K562 (cell line): ENCODE measurements around the gene ZNF33A. TPM values are rescaled to one million over a fixed set of nuclear protein-coding genes. Genes with fewer than 3 reads are reported as not detected.

Source experiments
- GTF2F1 ChIP-seq: IDR thresholded peaks from 2 replicates; pipeline ENCODE4 v1.6.1; 2011; ENCODE audit warnings: low read depth, low read length, improper control_type of control experiment
- HLTF ChIP-seq: fragments of 450-650 bp; IDR thresholded peaks from 2 replicates; pipeline ENCODE4 v1.6.1; 2016
- HNRNPK ChIP-seq: fragments of 200-400 bp; formaldehyde crosslinking; IDR thresholded peaks from one replicate; pipeline ENCODE4 v1.6.1; 2018; ENCODE audit warnings: mild to moderate bottlenecking, low read depth, low read length; ENCODE audit not compliant: poor library complexity, severe bottlenecking
- KLF13 ChIP-seq: fragments of 450-650 bp; IDR thresholded peaks from 2 replicates; pipeline ENCODE4 v1.6.1; 2016; ENCODE audit warnings: missing genetic modification characterization, low read depth, mild to moderate bottlenecking, missing compliant biosample characterization, moderate library complexity, borderline replicate concordance
- KLF16 ChIP-seq: IDR thresholded peaks from 2 replicates; pipeline ENCODE4 v1.6.1; 2016; ENCODE audit warnings: antibody characterized with exemption
- NRF1 ChIP-seq, 2 experiments: fragments of 450-650 bp; IDR thresholded peaks in 1 of 2; conservative IDR thresholded peaks in 1 of 2; 2 replicates each; pipeline ENCODE4 v1.6.1; 2014; ENCODE audit warnings: mild to moderate bottlenecking in 2 of 2
- RB1 ChIP-seq: fragments of 450-650 bp; IDR thresholded peaks from 2 replicates; pipeline ENCODE4 v1.6.1; 2017; ENCODE audit warnings: low read depth, mild to moderate bottlenecking
- ZFX ChIP-seq: sonication (generic); formaldehyde crosslinking; IDR thresholded peaks from 2 replicates; pipeline ENCODE4 v1.8.0; 2022; ENCODE audit warnings: mild to moderate bottlenecking, missing genetic modification reagents, moderate library complexity
- ZNF143 ChIP-seq: sonication (generic); formaldehyde crosslinking; IDR thresholded peaks from 2 replicates; pipeline ENCODE4 v1.9.0; 2022; ENCODE audit warnings: mild to moderate bottlenecking, missing genetic modification reagents
- ZNF316 ChIP-seq: fragments of 450-650 bp; IDR thresholded peaks from 2 replicates; pipeline ENCODE4 v1.6.1; 2016
- polyA plus RNA-seq, 8 experiments: library from polyadenylated mRNA; depleted of rRNA in 4 of 8; stranded (reverse) in 5 of 8; unstranded in 3 of 8; fragments of >200 nt; fragmentation: Nextera tagmentation in 2 of 8; fragmentation: Illumina TruSeq in 1 of 8; extraction: Ambion mirVana in 2 of 8; extraction: Trizol in 1 of 8; gene quantifications; 2 replicates each; pipeline versions ENCODE4 v1.2.1 to v1.2.3, GENCODE V29; 2011 to 2014; ENCODE audit warnings: inconsistent platforms in 1 of 8, missing spikeins in 1 of 8
- total RNA-seq, 7 experiments: library from RNA; depleted of rRNA in 6 of 7; stranded (reverse); fragments of >200 nt in 6 of 7; fragmentation: Illumina TruSeq in 2 of 7; extraction: Trizol in 2 of 7; gene quantifications; 2 replicates each; pipeline versions ENCODE4 v1.2.1 to v1.2.3, GENCODE V29; 2011 to 2021; ENCODE audit warnings: low replicate concordance in 1 of 7
- TF ChIP-seq, protein P1 (sequence below), 2 experiments: fragments of 450-650 bp; IDR thresholded peaks; 2 replicates each; pipeline ENCODE4 v1.6.1; 2018; ENCODE audit warnings: mild to moderate bottlenecking in 2 of 2, low read depth in 1 of 2; ENCODE audit not compliant: partially characterized antibody in 2 of 2
- TF ChIP-seq, protein P2 (sequence below): fragments of 250-450 bp; sonication (Bioruptor Pico); IDR thresholded peaks from 2 replicates; pipeline ENCODE4 v1.5.0; 2020; ENCODE audit warnings: mild to moderate bottlenecking, borderline replicate concordance
- TF ChIP-seq, protein P3 (sequence below), 2 experiments: fragments of 450-650 bp; formaldehyde crosslinking in 1 of 2; IDR thresholded peaks; 2 replicates each; pipeline versions ENCODE4 v1.4.0 to v1.6.1; 2014 to 2020; ENCODE audit warnings: mild to moderate bottlenecking in 2 of 2, borderline replicate concordance in 1 of 2, low read depth in 1 of 2

ZNF33A gene
- total and polyA plus RNA-seq, 9 of the 15 experiments (the other 6 are each of a cell fraction or from before 2014, with no cell fraction given) = 8.1 to 27.5 (median 16.4) TPM

DNA sequence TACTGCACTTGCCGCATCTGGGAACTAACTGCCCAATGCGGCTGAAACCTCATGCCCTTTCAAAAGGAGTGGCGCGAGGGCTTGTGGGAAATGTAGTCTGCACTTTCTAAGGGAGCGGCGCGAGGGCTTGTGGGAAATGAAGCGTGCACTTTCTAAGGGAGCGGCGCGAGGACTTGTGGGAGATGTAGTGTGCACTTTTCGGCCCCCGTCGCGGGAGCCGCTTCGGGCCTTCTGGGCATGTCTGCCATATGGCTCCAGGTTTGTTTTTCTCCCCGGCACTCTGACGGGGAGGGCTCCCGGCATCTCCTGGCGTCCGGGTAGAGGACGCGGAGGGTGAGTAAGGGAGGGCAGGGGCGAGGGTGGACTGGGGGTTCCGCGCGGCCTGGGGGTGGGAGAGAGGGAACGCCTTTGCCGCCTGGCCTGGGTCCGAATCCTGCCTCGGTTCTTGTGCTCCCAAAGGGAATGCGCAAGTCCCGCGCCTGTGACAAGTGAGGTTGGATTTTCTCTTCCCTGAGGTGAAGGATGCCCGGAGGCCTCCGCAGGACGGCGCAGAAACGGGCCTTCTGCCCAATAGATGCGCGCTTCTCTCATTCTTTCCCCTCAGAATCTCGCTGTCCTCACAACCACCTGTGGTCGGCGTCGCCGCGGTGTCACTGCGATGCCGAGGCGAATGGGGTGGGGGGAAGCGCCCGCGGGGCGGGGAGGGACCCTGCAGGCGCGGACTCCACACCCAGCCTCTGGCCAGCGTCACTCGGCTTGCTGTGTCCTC, 83.9 kb downstream of the ZNF33A start, which contains the start of gene ZNF37A (continued):
- TF ChIP-seq, protein P1, sequence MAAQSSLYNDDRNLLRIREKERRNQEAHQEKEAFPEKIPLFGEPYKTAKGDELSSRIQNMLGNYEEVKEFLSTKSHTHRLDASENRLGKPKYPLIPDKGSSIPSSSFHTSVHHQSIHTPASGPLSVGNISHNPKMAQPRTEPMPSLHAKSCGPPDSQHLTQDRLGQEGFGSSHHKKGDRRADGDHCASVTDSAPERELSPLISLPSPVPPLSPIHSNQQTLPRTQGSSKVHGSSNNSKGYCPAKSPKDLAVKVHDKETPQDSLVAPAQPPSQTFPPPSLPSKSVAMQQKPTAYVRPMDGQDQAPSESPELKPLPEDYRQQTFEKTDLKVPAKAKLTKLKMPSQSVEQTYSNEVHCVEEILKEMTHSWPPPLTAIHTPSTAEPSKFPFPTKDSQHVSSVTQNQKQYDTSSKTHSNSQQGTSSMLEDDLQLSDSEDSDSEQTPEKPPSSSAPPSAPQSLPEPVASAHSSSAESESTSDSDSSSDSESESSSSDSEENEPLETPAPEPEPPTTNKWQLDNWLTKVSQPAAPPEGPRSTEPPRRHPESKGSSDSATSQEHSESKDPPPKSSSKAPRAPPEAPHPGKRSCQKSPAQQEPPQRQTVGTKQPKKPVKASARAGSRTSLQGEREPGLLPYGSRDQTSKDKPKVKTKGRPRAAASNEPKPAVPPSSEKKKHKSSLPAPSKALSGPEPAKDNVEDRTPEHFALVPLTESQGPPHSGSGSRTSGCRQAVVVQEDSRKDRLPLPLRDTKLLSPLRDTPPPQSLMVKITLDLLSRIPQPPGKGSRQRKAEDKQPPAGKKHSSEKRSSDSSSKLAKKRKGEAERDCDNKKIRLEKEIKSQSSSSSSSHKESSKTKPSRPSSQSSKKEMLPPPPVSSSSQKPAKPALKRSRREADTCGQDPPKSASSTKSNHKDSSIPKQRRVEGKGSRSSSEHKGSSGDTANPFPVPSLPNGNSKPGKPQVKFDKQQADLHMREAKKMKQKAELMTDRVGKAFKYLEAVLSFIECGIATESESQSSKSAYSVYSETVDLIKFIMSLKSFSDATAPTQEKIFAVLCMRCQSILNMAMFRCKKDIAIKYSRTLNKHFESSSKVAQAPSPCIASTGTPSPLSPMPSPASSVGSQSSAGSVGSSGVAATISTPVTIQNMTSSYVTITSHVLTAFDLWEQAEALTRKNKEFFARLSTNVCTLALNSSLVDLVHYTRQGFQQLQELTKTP (IDR thresholded peaks at IDR 0.05; ENCODE audit: low read depth in 1 of 2, partially characterized antibody in 2 of 2) = peak in 1 of 2 experiments; percentile 96
- TF ChIP-seq HNRNPK (no peak), GTF2F1 (peak; percentile 34; the same call in 1 of the 2 replicates), KLF13 (tag) (no peak), NRF1 (conservative IDR thresholded peaks at IDR 0.05 in 1 of 2, IDR thresholded peaks at IDR 0.05 in 1 of 2) (peak; percentile 70 to 77), KLF16 (no peak), HLTF (no peak), RB1 (peak; percentile 15; the same call in 1 of the 2 replicates), ZNF143 (peak; percentile 89), ZNF316 (no peak), ZFX (CRISPR knock-in tag) (peak; percentile 96)
- TF ChIP-seq, protein P2, sequence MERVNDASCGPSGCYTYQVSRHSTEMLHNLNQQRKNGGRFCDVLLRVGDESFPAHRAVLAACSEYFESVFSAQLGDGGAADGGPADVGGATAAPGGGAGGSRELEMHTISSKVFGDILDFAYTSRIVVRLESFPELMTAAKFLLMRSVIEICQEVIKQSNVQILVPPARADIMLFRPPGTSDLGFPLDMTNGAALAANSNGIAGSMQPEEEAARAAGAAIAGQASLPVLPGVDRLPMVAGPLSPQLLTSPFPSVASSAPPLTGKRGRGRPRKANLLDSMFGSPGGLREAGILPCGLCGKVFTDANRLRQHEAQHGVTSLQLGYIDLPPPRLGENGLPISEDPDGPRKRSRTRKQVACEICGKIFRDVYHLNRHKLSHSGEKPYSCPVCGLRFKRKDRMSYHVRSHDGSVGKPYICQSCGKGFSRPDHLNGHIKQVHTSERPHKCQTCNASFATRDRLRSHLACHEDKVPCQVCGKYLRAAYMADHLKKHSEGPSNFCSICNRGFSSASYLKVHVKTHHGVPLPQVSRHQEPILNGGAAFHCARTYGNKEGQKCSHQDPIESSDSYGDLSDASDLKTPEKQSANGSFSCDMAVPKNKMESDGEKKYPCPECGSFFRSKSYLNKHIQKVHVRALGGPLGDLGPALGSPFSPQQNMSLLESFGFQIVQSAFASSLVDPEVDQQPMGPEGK (CRISPR knock-in tag) = no peak
- TF ChIP-seq, protein P3, sequence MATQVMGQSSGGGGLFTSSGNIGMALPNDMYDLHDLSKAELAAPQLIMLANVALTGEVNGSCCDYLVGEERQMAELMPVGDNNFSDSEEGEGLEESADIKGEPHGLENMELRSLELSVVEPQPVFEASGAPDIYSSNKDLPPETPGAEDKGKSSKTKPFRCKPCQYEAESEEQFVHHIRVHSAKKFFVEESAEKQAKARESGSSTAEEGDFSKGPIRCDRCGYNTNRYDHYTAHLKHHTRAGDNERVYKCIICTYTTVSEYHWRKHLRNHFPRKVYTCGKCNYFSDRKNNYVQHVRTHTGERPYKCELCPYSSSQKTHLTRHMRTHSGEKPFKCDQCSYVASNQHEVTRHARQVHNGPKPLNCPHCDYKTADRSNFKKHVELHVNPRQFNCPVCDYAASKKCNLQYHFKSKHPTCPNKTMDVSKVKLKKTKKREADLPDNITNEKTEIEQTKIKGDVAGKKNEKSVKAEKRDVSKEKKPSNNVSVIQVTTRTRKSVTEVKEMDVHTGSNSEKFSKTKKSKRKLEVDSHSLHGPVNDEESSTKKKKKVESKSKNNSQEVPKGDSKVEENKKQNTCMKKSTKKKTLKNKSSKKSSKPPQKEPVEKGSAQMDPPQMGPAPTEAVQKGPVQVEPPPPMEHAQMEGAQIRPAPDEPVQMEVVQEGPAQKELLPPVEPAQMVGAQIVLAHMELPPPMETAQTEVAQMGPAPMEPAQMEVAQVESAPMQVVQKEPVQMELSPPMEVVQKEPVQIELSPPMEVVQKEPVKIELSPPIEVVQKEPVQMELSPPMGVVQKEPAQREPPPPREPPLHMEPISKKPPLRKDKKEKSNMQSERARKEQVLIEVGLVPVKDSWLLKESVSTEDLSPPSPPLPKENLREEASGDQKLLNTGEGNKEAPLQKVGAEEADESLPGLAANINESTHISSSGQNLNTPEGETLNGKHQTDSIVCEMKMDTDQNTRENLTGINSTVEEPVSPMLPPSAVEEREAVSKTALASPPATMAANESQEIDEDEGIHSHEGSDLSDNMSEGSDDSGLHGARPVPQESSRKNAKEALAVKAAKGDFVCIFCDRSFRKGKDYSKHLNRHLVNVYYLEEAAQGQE (IDR thresholded peaks at IDR 0.05; ENCODE audit: borderline replicate concordance) = no peak
- TF ChIP-seq, protein P3 (CRISPR knock-in tag; IDR thresholded peaks at IDR 0.05; ENCODE audit: low read depth) = no peak
